Germinal center (tissue), 1 donor: ENCODE results near the gene E2F2.
"Not testable (repeated sequence)": the region's sequence is repeated elsewhere in the genome, so short reads cannot be mapped to it uniquely, and the experiment has no call there.

Experiments
- DNase-seq: peaks from one replicate; pipeline ENCODE4 v3.0.0; 2012; ENCODE audit warnings: mixed read lengths, low spot score

The E2F2 gene

GRCh38 chr1:23546897-23547584 is 16.0 kb upstream of the E2F2 start:
- no peak for DNase-seq

GRCh38 chr1:23545851-23546250 is 14.8 kb upstream of the E2F2 start:
- no peak for DNase-seq

DNA sequence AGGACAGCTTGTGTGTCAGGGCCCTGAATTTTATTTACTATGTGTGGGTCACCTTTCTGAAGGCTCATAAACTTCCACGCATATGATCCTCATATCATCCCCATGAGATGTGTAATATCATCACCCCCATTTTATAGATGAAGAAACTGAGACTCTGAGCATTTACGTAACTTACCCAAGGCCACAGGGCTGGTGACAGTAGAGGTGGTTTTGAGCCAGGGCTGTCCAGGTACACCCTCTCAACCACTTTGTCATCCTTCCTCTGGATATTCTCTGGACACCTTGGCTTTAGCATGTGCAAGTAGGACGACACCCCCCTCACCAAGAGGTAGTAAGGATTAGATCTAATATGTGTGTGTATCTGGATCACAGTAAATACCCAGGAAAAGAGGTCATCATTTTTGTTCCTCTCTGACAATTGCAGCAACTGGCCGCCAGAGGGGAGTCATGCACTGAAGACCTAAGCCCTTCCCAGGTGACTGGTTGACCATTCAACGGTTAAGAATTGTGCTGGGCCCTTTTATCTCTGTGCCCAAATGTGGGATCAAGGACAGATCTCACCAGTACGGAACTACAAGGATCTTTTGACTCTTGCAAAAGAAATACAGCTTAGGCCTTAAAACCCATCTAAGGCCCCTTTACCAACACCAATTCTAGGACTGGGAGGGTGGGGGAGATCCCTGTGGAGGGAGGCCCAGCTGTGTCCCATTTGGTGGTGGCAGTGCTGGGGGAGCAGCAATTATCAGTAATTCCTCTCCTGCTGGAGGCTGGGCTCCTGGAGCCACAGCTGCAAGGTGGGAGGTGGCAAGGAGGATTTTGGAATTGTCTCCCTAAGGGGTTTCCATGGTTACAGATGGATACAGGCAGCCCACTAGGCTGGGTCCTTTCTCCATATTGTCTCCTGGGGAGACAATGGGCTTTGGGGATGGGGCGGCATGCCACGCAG is 13.7 kb upstream of the E2F2 start:
- peak; percentile 72 for DNase-seq

DNA sequence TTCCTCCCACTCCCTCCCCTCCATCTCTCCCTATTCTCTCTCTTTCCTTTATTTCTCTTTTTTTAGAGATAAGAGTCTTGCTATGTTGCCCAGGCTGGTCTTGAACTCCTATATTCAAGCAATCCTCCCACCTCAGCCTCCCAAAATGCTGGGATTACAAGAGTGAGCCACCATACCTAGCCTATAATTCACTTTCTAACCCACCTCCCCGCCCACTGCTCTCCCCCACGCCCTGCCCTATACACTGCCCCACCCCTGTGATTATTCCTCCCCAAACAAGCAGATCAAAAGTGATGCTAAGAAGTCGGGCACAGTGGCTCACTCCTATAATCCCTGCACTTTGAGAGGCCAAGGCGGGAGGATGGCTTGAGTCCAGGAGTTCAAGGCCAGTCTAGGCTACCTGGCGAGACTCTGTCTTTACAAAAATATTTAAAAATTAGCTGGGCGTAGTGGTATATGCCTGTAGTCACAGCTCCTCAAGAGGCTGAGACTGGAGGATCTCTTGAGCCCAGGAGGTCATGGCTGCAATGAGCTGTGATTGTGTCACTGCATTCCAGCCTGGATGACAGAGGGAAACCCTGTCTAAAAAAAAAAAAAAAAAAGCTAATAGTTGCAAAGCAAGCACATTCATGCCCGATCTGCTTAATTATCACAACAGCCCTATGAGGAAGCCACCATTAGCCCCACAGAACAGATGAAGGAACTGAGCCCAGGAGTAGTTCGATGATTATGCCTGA is 12.8 kb upstream of the E2F2 start:
- no peak for DNase-seq

DNA sequence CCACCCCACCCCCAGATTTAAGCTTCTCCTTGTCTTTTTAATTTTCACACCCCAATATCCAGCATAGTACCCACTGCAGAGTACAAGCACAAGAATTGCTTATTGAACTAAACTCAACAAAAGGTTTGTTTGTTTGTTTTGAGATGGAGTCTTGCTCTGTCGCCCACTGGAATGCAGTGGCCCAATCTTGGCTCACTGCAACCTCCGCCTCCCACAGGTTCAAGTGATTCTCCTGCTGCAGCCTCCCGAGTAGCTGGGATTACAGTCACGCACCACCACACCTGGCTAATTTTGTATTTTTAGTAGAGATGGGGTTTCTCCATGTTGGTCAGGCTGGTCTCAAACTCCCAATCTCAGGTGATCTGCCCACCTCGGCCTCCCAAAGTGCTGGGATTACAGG is 11.9 kb upstream of the E2F2 start:
- DNase-seq = not testable (repeated sequence)

DNA sequence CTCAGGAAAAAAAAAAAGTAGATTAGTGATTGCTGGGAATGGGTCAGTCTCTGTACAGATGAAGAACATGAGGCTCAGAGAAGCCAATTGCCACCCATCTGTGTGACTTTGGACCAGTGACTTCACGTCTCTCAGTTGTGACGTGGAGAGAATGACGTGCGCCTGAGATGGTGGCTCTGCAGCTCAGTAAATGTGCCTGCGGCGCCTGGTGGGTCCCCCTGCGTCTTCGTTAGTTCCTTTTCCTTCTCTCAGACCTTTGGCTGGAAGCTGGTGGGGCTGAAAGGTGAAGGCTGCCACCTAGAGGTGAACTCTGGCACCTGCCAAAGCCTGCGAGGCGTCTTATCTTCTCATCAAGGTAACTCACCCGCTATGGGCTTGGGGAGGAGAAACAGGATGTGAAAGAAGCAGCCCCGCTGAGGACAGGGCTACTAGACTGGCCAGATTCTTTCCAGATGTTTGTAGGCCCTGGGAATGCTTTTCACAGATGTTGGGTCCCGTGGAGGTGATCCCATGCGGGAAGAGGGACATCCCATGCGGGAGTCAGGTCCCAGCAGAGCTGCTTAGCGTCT is 8.7 kb upstream of the E2F2 start:
- peak; percentile 92 for DNase-seq

DNA sequence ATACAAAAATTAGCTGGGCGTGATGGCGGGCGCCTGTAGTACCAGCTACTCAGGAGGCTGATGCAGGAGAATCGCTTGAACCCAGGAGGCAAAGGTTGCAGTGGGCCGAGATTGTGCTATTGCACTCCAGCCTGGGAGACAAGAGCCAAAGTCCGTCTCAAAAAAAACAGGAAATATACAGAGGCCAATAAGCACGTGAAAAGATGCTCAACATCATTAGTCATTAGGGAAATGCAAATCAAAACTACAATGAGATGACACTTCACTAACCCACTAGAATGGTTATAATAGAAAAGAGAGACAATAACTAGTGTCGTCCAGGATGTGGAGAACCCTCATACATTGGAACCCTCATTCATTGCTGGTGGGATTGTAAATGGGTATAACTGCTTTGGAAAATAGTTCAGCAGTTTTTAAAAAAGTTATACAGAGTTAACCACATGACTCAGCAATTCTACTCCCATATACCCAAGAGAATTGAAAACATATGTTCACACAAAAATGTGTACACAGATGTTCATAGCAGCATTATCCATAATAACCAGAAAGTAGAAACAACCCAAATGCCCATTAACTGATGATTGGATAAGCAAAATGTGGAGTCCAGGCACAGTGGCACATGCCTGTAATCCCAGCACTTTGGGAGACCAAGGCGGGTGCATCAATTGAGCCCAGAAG is 6.4 kb upstream of the E2F2 start:
- no peak for DNase-seq

DNA sequence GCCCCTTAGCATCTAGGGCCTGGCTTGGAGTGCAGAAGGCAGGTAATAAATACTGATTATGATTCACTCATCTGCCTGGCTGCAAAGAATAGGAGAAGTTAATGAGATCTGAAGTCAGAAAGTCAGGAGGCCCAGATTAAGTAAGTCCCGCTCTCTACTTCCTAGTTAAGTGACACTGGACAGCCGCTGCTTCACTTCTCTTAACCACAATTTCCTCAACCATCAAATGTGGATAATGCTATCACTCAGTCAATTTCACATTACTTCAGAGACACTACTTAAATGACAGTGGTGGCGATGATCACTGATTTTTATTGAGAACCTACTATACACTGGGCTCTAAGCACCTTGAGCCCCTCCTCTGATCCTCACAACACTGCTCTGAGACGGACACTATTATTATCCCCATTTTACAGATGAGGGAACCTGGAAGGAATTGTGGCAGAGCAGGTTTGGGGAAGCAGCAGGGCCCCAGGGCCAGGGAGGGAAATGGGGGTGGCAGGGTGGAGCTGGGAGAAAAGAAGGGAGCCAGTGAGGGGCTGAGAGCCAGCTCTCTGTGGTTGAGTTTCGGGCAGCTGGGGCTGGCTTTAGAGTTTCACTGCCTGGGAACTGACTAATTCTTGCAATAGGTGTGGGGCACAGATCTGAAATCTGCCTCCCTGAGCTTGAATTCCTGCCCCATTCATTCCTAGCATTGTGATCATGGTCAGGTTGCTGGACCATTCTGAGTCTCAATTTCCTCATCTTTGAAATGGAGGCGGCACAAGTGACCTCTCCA is 2.4 kb upstream of the E2F2 start:
- no peak for DNase-seq

DNA sequence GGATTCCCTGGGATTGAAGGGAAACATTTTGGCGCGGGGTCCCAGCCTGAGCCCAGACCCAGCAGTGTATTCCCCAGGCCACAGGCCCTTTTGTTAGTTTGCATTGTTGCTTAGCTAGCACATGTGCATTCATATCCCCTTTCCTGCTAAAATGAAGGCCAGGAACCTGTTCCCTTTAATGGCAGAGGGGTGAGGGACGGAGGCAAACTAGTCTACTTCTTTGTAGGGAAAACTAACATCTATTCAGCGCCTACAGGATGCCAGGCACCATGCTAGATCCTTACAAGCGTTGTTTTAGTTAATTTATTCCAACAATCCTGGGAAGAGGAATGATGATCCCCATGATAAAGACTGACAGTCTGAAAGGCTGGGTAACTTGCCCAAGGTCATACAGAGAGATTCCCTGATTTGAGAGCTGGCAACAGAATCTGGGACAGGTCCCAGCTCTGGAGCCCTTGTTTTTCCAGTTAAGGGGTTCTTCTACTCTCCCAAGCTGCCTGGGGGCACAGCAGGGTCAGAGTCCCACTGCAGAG is 595 bp upstream of the E2F2 start:
- no peak for DNase-seq

GRCh38 chr1:23530087-23530746 is 816 bp downstream of the E2F2 start:
- DNase-seq = peak; percentile 62

GRCh38 chr1:23529146-23530086 is 1.6 kb downstream of the E2F2 start:
- no peak for DNase-seq

GRCh38 chr1:23528250-23528978 is 2.6 kb downstream of the E2F2 start:
- peak; percentile 40 for DNase-seq

GRCh38 chr1:23527900-23528249 is 3.2 kb downstream of the E2F2 start:
- no peak for DNase-seq

- no peak for DNase-seq
Observed at GRCh38 chr1:23527366-23527765, 3.7 kb downstream of the E2F2 start.

DNA sequence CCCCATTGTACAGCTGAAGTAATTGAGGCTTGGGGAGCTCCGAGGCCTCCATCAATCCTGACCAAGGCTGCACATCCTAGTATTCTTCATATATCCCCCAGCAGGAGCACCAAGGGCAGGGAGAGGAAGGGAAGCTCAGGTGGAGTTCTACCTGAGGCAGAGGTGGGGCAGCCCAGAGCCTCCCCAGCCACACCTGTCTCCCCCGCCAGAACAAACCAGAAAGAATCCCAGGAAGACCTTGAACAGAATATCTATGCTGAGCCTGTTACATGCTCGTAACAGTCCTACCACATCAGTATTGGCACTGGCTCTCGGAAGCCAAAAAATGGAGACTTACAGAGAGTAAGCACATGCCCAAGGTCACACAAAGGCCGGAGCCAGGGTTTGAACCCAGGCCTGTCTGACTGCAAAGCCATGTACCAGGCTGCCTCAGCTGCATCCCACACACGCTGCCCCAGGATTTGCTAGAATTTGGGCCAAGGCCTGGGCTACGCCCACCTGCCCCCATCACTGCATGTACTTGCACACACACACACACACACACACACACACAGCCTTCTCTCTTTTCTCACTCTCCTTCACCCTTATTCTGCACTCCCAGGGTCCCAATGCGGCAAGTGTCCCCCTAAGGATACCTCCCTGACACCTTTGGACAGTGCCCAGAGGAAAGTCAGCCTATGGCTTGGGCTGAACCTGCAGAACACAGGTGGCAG is 4.5 kb downstream of the E2F2 start:
- no peak for DNase-seq

GRCh38 chr1:23525558-23526250 is 5.3 kb downstream of the E2F2 start:
- DNase-seq = peak; percentile 58
